CD4-positive, alpha-beta T cell treated with Interleukin-4 for 4 hours (primary cell): Measurements from ENCODE around the gene TPRG1.

Experiments used
- DNase-seq: peaks from one replicate; pipeline ENCODE4 v3.0.0-alpha.2; 2020

TPRG1 gene

DNA sequence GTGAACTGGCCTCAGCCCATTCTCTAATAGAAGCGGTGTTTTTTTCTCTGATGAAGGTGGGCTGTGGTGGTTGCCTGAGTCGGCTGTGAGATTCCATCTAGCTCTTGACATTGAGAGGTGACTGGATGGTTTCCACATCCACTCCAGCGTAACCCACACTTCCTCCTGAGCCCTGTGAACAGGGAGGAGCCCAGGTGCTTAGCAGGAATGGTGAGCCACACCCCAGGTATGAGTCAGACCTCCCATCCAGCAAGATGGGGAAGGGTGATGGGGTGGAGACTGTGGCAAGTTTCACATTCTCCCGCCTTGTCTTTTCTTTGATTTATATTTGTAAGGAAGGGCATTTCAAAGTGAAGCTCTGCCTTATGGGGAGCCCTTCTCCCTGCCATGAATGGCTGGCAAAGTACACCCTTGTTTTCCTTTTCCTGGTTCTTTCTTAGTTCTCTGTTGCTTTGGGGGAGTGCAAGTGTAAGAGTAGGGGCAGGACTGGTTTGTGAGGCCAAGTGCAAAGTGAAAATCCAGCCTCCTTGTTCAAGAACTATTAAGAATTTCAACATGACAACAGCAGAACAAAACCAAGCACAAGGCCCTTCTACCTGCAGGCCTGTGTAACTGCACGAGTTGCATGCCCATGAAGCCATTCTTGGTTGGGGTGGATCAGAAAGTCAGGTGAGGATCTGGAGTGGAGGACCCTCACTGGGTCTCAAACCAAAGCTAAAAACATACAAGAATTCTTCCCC, 4.6 kb upstream of the TPRG1 start:
- no peak for DNase-seq

DNA sequence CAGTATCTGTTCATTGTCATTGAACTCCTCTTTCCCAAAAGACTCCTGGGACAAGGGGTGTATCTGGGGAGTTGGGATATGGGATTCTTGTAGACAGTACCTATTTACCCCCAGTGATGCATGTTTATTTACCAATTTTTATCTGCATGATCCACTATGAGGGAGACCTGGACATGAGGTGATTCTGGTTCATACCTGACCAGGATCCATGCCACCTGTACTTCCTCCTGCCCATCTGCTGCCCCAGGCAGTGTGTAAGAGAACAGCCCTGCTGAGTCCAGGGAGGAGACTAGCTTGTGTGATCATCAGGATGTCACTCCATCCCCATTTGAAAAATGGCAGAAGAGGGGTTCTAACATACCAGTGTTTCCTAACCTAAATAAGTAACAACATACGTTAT, 3.1 kb upstream of the TPRG1 start:
- DNase-seq: no peak

DNA sequence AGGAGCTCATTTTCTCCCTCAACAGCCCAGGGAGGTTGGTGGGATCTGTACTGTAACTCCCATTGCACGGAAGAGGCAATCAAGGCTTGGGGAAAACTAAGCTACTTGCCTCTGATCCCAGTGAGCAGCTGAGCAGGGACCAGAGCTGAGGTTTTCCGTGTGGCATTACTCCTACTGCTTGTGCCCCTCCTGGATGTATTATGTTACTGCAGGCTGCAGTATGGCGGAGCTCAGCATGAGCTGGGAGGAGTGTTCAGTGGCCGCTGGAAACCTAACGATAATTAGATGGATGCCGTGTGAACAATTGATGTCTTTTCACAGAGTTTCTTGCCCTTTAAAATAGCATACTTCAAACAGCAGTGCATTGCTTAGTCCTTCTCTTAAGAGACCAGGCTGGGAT, 2.0 kb upstream of the TPRG1 start:
- DNase-seq: no peak

DNA sequence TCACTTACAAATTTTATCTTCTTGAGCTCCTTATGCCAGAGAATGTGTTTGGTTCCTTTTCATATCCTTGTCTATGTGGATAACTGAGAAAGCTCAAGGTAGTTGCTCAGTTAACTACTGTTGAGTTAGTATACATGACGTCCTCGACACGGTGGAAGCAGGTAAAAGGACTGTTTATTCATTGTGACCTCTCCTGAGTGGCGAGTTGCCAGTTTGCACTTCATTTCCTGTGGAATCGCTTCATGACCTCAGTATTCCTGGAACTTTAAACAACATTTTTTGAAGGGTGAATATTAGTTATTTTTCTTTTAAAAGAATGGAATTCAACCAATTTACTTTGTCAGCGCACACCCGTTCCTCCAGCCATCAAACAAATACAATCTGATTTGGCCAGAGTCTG, 1.2 kb upstream of the TPRG1 start:
- DNase-seq: no peak

DNA sequence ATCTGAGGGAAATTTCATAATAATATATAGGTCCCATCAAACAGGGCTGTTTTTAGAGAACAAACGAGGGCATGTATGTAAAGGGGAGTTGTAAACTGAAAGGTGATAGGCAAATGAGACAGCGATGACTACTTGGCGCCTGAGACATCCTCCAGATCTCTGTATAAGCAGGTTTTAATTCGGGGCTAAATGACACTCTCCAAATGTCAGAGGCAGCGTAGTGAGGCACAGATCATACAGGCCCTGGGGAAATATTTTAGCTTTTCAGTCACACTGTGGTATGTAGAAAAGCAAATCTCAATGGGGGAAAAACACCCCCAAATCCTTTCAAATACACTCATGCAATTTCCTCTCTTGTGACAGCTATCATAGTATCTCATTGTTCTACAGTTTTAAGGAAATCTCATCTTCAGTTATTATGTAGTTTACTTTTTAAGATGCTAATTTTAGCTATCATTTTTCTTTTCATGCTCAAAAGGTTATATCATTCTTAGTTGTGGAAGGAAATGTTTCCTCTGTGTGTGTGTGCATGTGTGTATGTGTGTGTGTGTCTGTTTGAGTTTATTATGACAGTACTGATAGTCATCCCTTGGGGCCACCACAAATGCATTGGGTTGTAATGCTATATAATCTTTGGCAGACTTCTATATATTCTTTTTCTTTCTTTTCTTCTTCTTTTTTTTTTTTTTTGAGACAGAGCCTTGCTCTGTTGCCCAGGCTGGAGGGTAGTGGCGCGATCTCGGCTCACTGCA, 1.1 kb downstream of the TPRG1 start:
- no peak for DNase-seq

DNA sequence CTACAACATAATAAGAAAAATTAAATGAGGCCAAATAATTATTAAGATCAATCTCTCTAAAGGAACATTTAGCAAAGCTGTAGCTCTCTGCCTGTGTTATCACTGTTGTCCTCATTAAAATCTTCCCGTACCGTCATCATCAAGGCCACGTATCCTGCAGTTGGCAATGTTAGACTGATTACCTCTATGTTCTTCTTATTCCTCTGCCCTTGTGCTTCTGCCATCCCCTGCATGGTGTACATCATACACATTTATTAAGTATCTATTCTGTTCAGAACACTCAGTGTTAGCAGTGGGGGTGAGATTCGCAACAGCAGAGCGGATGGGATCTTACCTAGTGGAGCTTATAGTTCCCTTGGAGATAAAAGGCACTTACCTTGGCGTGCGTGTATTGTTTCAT, 12.8 kb downstream of the TPRG1 start:
- no peak for DNase-seq

DNA sequence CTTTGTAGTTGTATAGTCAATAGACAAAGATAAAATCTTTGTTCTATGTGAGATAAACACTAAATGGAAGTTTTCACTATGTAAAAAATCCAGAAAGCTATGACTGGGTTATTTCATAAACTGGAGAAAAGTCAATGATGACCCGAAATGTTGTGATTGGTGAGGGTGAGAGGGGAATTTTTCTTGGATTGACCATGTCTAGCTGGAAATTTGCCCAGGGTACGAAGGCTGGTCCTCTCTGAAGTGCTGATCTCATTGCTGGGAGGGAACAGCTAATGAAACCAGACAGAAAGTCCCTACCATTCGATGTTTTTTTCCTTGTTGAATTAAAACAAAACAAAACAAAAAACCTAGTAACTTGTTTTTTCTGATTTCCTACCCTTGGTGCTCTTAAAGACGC, 14.3 kb downstream of the TPRG1 start:
- no peak for DNase-seq

DNA sequence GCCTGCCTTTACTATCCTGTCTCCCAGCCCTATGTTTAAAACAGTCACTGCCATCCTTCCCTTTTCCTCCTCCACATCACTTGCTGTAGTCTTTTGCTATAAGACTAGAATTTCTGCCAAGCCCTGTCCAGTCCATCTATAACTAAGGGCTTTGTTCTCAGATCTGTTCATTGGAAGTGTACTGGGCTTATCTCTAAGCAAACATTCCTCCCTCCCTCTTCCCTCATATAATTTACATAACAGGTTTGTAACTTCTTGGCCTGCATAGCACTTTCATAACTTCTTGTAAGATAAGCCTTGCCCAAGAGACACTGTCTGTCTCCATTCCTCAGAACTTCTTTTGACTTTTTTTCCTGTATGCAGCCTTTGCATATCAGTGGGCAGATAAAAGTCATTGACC, 16.7 kb downstream of the TPRG1 start:
- no peak for DNase-seq

DNA sequence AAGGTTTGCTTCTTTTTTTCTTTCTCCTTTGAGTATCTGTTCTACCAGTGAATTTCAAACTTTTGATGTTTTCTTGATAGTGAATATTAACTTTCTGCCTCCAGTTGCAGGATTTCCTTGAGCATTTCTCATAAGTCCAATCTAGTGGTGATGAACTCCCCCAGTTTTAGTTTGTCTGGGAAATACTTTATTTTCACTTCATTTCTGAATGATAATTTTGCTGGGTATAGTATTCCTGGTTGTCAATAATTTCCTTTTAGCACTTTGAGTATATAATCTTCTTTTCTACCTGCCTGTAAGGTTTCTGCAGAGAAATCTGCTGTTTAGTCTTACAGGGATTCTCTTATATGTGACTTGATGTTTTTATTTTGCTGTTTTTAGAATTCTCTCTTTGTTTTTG, 21.0 kb downstream of the TPRG1 start:
- no peak for DNase-seq

DNA sequence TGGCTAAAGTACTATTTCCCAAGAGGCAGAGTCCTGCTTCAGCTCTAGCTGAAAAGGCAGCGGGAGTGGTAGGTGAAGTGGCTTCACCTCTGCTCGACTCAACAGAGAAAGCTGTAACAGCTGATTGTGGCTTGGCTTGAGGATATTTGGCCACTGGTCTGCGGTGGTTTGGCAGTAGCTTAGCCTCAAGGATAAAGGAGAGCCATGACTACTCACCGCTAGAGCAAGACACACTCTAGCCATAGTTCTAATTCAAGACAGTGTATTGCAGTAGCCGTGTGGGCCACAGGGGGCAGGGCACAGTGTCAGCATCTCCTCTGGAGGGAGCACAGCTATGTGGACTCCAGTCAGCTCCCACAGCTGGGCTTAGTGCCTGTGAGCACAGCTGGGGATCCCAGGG, 23.5 kb downstream of the TPRG1 start:
- DNase-seq: no peak

DNA sequence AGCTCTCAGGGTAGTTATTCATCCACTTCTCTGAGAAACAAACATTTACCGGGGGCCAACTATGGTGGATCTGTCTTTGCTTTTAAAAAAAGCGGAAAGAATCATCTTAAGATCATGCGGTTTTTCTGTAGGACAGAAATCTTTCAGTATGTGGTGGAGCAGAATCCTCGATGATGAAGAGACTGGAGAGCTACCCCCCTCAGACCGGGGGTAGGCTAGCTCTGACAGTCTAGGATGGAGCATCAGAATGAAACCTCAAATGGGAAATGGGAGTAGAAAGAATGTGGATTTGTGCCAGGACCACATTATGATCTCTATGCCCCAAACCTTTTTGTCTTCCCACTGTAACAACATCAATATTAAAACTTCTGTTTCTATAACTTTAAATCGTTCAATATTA, 30.3 kb downstream of the TPRG1 start:
- no peak for DNase-seq

DNA sequence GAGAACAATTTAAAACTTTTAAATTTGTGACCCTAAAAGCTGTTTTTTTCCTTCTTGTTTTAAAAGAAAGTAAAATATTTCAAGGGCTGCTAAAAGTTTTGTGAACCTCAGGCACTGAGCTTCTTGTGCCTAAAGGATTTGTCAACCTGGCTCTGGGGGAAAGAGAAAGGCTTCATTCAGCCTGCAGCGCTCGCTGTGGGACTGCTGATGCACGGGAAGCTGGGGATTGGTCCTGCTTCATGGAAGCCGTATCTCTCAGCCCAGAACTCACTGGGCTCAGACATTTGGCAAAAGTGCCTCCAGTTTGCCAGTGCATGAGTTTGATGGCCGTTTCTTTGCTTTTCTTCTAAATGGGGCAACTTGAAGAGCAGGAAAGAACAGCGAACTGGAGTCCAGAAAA, 30.8 kb downstream of the TPRG1 start:
- no peak for DNase-seq

DNA sequence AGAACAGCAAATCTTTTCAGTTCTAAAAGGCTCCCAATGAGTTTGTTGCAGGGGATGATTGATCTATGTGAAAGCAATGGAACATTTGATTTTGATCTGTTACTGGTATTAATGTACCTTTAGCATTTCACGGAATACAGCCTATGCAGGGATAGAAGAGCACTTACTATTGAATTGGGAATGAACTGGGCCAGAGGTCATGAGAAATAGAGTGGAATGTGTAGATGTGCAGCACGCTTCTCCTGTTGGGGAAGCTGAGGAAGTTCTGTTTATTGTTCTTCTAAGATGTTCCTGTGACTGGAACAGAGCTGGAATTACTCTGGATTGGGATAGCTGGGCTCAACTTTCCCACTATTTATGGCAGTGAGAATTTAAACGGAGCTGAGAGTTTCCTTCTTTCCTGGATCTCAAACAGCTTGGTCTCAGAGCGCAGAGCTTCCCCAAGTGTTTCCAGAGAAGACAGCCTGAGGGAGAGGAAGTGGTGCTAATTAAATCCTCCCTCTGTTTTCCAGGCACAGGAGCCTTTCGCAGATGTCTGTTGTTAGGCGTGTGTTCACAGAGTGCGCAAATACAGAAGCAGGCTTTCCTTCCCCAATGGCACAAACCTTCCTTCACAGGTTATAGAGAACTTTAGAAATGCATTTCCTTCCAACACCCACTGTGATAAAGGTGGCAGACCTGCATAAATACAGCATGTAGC, 32.5 kb downstream of the TPRG1 start:
- DNase-seq: no peak

DNA sequence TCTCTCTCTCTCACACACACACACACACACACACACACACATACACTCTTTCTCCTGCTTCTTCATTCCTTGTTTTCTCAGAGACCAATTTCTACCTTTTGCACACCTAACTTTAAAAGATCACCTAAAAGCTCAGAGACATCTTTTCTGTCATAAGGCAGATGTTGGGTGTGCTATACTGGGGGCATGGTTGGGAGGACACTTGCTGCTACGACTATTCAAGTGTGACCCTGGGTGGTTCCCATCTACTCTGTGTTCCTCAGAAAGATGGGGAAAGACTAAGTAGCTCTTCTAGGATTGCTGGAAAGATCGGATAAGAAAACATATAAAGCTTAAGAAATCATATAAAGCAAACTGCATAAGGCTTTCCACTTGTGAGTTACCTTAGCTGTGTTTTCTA, 33.2 kb downstream of the TPRG1 start:
- no peak for DNase-seq

DNA sequence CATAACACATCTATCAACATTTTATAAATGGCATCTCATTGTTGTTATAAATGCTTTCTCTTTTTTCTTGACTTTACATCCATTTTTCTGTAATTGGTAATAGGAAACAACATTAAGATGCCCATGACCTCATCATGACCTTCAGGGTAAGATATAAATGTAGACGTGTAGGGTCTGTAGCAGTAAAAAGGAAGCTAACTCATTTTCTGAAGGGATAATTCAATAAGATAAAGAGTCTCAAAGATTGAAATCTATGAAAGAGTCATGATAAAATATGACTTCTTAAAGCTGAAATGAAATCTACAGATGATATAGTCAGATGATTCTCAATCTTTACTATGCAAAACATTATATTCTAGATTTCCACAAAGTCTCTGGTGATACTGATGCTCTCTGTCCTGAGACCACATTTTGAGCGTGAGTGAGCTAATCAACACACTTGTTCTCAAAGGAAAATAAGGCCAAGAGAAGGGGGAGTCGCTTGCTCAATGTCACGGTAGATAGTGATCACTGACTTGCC, 38.5 kb downstream of the TPRG1 start:
- DNase-seq: no peak

DNA sequence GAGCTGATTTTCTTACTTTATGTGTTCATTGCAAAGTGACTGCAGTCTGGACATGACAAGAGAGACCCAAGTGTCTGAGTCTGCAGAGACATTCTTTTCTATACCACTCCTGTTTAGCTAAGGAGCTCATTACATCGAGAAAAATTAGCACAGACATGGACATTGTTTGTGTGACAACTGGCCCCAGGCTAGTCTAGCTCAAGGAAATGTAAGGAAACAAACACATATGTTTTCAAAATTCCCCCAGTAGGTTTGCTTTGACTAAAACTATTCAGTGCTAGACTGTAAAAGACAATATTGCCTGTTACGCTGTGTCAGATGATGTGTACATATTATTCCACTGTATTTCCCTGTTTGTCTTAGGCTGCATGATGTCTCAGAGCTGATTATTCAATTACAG, 40.9 kb downstream of the TPRG1 start:
- no peak for DNase-seq

DNA sequence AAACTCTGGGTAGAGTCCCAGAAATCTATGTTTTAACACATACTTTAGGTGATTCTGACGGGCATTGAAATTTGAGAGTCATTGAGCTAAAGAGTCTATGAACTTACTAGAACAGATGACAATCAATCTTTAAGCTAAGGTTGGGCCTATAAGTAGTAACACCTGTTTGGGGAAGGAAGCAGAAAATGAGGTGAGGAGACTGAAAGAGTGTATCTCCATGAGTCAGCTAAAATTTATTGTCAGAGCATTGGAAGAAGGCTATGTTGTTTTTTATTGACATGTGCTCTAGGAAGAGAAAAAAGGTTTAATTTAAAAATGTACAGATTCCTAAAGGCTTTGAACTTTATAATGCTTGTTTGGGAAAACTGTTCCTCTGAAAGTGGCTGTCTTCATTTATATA, 42.9 kb downstream of the TPRG1 start:
- DNase-seq: no peak

DNA sequence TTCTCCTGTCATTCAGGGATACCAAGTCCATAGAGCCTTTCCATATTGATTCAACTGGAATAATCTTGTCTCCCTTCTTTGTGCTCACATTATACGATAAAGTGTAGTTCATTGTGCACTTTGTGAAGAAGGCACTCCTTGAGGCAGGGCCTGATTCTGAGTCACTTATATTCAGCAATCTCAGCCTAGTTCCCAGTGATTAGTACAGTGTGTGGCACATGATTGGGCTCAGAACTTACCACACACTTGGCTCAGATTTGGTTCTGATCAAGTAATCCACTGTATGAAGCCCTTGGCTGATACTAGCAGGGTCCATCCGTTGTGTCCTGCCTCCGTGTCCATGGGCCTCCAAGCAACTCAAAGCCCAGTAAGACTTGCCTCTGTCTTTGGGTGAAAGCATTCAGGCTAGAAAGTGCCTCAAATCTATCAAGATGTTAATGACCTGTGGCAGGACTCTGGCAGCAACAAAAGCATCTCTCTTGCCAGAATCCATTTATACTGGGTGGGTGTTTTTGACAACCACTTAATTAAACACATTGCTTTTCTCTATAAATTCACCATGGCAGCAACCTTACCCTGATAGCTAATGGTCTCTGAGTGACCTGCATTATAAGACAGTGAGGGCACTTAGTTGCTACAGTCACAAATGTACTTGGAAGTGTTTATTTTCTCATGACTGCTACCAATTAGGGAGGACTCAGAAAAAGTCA, 51.3 kb downstream of the TPRG1 start:
- no peak for DNase-seq

DNA sequence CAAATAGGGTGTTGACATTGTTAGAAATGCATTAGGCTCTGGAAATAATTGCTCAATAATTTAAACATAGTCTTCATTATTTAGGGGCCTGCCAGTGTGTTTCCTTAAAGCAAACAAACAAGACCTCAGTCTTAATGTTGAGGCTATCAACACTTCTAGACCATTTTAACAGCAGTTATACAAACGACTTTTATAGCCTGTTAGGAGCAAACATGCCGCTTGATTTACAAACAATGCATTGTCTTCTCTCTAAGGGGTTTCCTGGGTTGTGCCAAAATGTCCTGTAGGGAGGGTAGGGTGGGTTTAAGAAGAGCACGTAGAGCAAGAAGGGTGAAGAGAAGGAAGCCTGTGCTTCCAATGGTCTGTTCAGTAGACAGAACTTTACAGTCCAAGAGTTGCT, 53.7 kb downstream of the TPRG1 start:
- DNase-seq: no peak

DNA sequence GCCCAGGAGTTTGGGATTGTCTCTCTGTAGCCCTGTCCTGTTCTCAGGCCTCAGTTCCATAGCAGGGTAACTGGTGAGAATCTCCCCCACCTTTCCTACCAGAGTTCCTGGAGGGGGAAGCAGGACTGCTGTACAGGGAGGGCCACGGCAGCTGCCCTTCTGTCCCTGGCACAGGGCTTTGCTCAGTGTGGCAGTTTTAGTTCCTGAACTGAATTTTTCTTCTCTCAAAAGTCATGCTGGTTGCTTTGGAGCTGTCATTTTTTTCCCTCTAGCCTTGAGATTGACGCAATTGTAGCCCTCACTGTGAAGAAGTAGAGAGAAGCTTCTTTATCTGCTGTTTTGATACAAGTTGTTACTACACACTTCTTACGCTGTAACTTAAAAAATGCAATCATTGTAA, 55.5 kb downstream of the TPRG1 start:
- no peak for DNase-seq

DNA sequence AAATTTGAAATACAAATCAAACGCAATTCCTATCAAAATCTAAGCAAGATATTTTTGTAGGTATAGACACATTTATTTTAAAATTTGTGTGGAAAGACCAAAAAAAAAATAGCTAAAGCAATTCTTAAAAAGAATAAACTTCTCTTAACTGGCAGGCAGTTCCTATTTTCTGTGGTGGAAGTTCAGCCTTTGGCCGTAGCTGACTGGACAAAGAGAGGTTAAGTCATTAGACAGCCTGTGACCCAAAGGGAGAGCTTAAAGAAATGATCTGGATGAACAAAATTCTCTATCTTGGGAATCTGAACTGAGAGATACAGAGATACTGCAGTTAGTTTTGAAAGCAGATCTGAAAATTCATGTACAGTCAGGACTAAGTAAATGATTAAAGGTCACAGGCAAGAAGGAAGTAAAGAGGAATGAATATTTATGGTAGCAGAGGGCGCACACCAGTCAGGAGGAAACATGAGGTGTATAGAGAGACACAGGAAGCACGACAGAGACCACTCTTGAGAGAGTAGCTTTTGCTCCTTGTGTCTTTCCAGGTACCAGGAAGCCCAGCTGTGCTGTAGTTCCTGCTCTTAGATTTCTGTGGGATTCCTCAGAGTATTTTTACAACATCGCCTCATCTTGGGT, 57.5 kb downstream of the TPRG1 start:
- DNase-seq: no peak

DNA sequence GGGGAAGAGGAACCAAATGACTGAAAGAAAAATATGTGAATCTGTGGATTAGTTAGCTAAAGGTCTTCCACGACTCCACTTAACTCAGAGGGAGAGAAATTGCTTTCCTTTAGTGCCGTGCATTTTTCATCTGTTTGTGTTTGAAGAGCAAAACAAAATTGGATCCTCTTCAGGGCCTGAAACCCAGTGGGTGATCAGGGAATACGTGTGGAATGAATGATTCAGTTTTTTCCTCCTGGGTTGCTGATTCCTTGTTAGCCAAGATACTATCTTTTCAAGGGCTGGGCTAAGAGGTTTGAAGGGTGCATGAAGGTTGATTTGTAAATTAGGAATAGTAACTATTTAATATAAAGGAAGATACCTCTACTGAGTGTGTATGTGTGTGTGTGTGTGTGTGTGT, 61.0 kb downstream of the TPRG1 start:
- no peak for DNase-seq
